PC-3 (cell line): ENCODE measurements around the gene COMMD7. TPM values are rescaled to one million over a fixed set of nuclear protein-coding genes. Genes with fewer than 3 reads are reported as not detected.

ENCODE experiments used
- ATAC-seq: fragments of 200-7000 bp; cut with Tn5 transposase; 2 replicates; pipeline ENCODE4 v1.9.1; 2020; ENCODE audit warnings: mild to moderate bottlenecking, moderate library complexity
- BruUV-seq: library from RNA; stranded (reverse); fragments of 400-500 nt; replicated peaks from 2 replicates; lab custom pipeline; 2021; lab: Mats Ljungman, UMichigan
- CTCF ChIA-PET: fragments of 300-600 bp; sonication (Branson Sonifier 250); formaldehyde crosslinking; loops from one replicate; lab custom pipeline; 2022; ENCODE audit warnings: antibody characterized with exemption; lab: Charles Lee
- POLR2A ChIA-PET: fragments of 300-600 bp; sonication (Branson Sonifier 250); formaldehyde crosslinking; loops from one replicate; lab custom pipeline; 2022; ENCODE audit warnings: antibody characterized with exemption; ENCODE audit not compliant: unreplicated experiment; lab: Charles Lee
- DNase-seq: peaks from one replicate; pipeline ENCODE4 v3.0.0-alpha.2; 2015
- H2AFZ ChIP-seq: fragments of 300-600 bp; sonication (generic); 2 replicates; pipeline ENCODE4 v1.6.0; 2016; ENCODE audit warnings: antibody characterized with exemption, low read length
- H3F3A ChIP-seq: fragments of 300-600 bp; sonication (generic); one replicate; pipeline ENCODE4 v1.6.0; 2017; ENCODE audit warnings: antibody characterized with exemption, low read length, control low read depth, mild to moderate bottlenecking; ENCODE audit not compliant: unreplicated experiment
- H3K27ac ChIP-seq: fragments of 300-600 bp; sonication (generic); 2 replicates; pipeline ENCODE4 v1.5.1; 2016; ENCODE audit warnings: mild to moderate bottlenecking, low read length
- H3K27me3 ChIP-seq: fragments of 300-600 bp; sonication (generic); 2 replicates; pipeline ENCODE4 v1.6.1; 2016; ENCODE audit warnings: low read length, mixed read lengths
- H3K36me3 ChIP-seq: fragments of 300-600 bp; sonication (generic); 2 replicates; pipeline ENCODE4 v1.6.1; 2016; ENCODE audit warnings: low read depth, mixed run types, low read length, mixed read lengths
- H3K4me1 ChIP-seq: fragments of 300-600 bp; sonication (generic); 2 replicates; pipeline ENCODE4 v1.5.1; 2016; ENCODE audit warnings: low read length; ENCODE audit not compliant: insufficient read depth
- H3K4me2 ChIP-seq: fragments of 300-600 bp; sonication (generic); 2 replicates; pipeline ENCODE4 v1.6.0; 2016; ENCODE audit warnings: low read length
- H3K4me3 ChIP-seq: fragments of 300-600 bp; sonication (generic); 2 replicates; pipeline ENCODE4 v1.5.1; 2016; ENCODE audit warnings: mild to moderate bottlenecking, low read length, mixed read lengths
- H3K79me2 ChIP-seq: fragments of 300-600 bp; sonication (generic); 2 replicates; pipeline ENCODE4 v1.6.1; 2017; ENCODE audit warnings: low read length, mixed read lengths
- H3K9ac ChIP-seq: fragments of 300-600 bp; sonication (generic); 2 replicates; pipeline ENCODE4 v1.6.0; 2016; ENCODE audit warnings: mild to moderate bottlenecking, low read length
- H3K9me2 ChIP-seq: fragments of 300-600 bp; sonication (generic); replicated peaks from 2 replicates; pipeline ENCODE4 v1.6.1; 2016; ENCODE audit warnings: mixed run types, low read length, mixed read lengths
- H3K9me3 ChIP-seq: fragments of 300-600 bp; sonication (generic); 2 replicates; pipeline ENCODE4 v1.6.1; 2016; ENCODE audit warnings: low read length, mixed read lengths
- H4K20me1 ChIP-seq: fragments of 300-600 bp; sonication (generic); 2 replicates; pipeline ENCODE4 v1.6.1; 2016; ENCODE audit warnings: low read length, mixed read lengths
- CTCF ChIP-seq: fragments of 300-600 bp; sonication (generic); conservative IDR thresholded peaks from 2 replicates; pipeline ENCODE4 v1.5.1; 2017; ENCODE audit warnings: antibody characterized with exemption, low read depth, mild to moderate bottlenecking, low read length
- EZH2 ChIP-seq: fragments of 300-600 bp; sonication (generic); IDR thresholded peaks from one replicate; pipeline ENCODE4 v1.6.1; 2017; ENCODE audit warnings: antibody characterized with exemption, mild to moderate bottlenecking, low read length; ENCODE audit not compliant: unreplicated experiment
- EZH2phosphoT487 ChIP-seq: fragments of 300-600 bp; sonication (generic); IDR thresholded peaks from 2 replicates; pipeline ENCODE4 v1.6.1; 2018; ENCODE audit warnings: mild to moderate bottlenecking, antibody characterized with exemption, low read length, borderline replicate concordance
- intact Hi-C: fragments of 100-400 bp; cut with micrococcal nuclease; formaldehyde crosslinking; loops from 2 replicates; pipeline ENCODE4 v1.9.0; 2023
- total RNA-seq: library from RNA; depleted of rRNA; stranded (reverse); fragments of >200 nt; gene quantifications from 2 replicates; pipeline ENCODE4 v1.2.3, GENCODE V29; 2014

Gene COMMD7
- total RNA-seq, 1 experiment from 2014 or later: 33.5 TPM

- no peak overlapping the region for H3K9ac ChIP-seq
- no peak for ATAC-seq
- no peak for DNase-seq
Observed at GRCh38 chr20:32727683-32728082, 15.6 kb downstream of the COMMD7 start.

GRCh38 chr20:32718749-32719348 lies 24.4 kb downstream of the COMMD7 start:
- H3K4me1 ChIP-seq: no peaks in the 10 kb centered on the region
- H3K9me2 ChIP-seq: no peaks in the 10 kb centered on the region
- no peak overlapping the region for H3K9ac ChIP-seq
- no TSS peak for BruUV-seq
- H3F3A ChIP-seq: no peaks in the 10 kb centered on the region
- H3K9me3 ChIP-seq: no peaks in the 10 kb centered on the region
- no peak for TF ChIP-seq EZH2phosphoT487
- no peak for TF ChIP-seq EZH2
- no peak for TF ChIP-seq CTCF
- no peak overlapping the region for H3K27ac ChIP-seq
- no peaks in the 10 kb centered on the region for H3K27me3 ChIP-seq
- intact Hi-C loops: no loop called here
- H3K79me2 ChIP-seq: no peaks in the 10 kb centered on the region
- ChIA-PET CTCF (no interaction called here), POLR2A (interaction anchor here (0.6 kb wide), 1 partner anchor 10 kb away, joined by 3 read pairs; no protein-coding TSS in a partner anchor)
- H3K4me3 ChIP-seq: no peak overlapping the region
- H3K4me2 ChIP-seq: no peak overlapping the region
- no peak for ATAC-seq
- DNase-seq: no peak
- H4K20me1 ChIP-seq: no peaks in the 10 kb centered on the region
- H3K36me3 ChIP-seq: no peaks in the 10 kb centered on the region
- H2AFZ ChIP-seq: no peak overlapping the region

More at GRCh38 chr20:32727683-32728082, 15.6 kb downstream of the COMMD7 start:
- BruUV-seq: no TSS peak
- no peaks in the 10 kb centered on the region for H3F3A ChIP-seq
- H3K27me3 ChIP-seq: no peaks in the 10 kb centered on the region
- no peak overlapping the region for H3K4me2 ChIP-seq
- H3K4me1 ChIP-seq: no peaks in the 10 kb centered on the region
- H3K36me3 ChIP-seq: no peaks in the 10 kb centered on the region
- TF ChIP-seq EZH2phosphoT487: no peak
- no peak for TF ChIP-seq EZH2
- no peak overlapping the region for H3K4me3 ChIP-seq
- H3K9me2 ChIP-seq: no peaks in the 10 kb centered on the region
- intact Hi-C loops: no loop called here
- no peaks in the 10 kb centered on the region for H4K20me1 ChIP-seq
- H3K9me3 ChIP-seq: no peaks in the 10 kb centered on the region
- no peaks in the 10 kb centered on the region for H3K79me2 ChIP-seq
- ChIA-PET POLR2A (no interaction called here), CTCF (no interaction called here)
- H2AFZ ChIP-seq: no peak overlapping the region
- H3K27ac ChIP-seq: no peak overlapping the region

GRCh38 chr20:32711346-32711745 lies 31.9 kb downstream of the COMMD7 start:
- Histone ChIP-seq H3K27ac (no peak overlapping the region), H3K4me2 (no peak overlapping the region), H2AFZ (no peak overlapping the region), H4K20me1 (no peaks in the 10 kb centered on the region), H3F3A (no peaks in the 10 kb centered on the region), H3K4me3 (no peak overlapping the region), H3K9ac (no peak overlapping the region), H3K9me3 (no peaks in the 10 kb centered on the region), H3K36me3 (no peaks in the 10 kb centered on the region), H3K4me1 (peaks cover 9% of the 10 kb centered on the region; the same call in 1 of the 2 replicates), H3K9me2 (no peaks in the 10 kb centered on the region), H3K27me3 (no peaks in the 10 kb centered on the region), H3K79me2 (no peaks in the 10 kb centered on the region)
- DNase-seq: no peak
- intact Hi-C loops: no loop called here
- no peak for ATAC-seq
- POLR2A ChIA-PET: interaction anchor here (0.7 kb wide), 1 partner anchor 320 kb away, joined by 23 read pairs; no protein-coding TSS in a partner anchor
- TF ChIP-seq EZH2phosphoT487 (no peak), CTCF (no peak), EZH2 (no peak)
- no TSS peak for BruUV-seq
- CTCF ChIA-PET: no interaction called here
